NCI-H524 treated with DMSO at 0.1 percent for 48 hours (cell line): ENCODE results near the gene MFAP2.

ENCODE experiments used
- DNase-seq: peaks from one replicate; lab custom pipeline; 2025; lab: John Stamatoyannopoulos, UW

The MFAP2 gene

DNA sequence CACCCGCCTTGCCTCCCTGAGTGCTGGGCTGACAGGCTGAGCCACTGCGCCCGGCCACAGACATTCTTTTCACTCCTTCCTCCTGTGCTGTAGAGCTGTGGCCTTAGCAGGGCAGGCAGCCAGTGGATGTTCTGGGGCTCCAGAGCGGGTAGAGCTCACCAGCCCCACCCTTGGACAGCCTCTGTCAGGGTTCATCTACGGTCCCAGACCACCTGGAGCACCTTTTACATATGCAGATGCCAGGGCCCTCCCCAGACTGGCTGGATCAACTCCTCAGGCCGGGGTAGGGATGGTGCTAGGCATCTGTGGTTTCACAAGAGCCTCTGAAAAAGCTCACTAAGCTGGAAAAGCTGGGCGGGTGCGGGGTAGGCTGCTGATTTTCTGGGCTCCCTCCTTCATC, 26.7 kb upstream of the MFAP2 start:
- DNase-seq = no peak

DNA sequence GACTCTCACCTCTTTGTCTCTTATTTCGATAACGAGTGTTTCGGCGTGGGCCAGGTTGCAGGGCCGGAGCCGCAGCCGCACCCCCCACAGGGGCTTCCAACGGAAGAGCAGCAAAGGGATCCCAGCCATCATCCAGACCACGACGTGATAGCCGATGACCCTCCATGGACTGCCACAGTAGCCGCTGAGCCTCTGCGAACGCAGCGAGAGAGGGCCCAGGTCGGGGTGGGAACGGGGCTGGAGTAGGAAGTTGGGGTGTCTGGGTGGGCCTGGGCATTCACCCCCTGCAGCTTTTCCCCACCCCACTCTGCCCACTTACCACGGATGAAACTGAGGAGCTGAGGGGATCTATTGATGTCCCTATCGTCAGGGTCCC, 24.9 kb upstream of the MFAP2 start:
- DNase-seq = no peak

DNA sequence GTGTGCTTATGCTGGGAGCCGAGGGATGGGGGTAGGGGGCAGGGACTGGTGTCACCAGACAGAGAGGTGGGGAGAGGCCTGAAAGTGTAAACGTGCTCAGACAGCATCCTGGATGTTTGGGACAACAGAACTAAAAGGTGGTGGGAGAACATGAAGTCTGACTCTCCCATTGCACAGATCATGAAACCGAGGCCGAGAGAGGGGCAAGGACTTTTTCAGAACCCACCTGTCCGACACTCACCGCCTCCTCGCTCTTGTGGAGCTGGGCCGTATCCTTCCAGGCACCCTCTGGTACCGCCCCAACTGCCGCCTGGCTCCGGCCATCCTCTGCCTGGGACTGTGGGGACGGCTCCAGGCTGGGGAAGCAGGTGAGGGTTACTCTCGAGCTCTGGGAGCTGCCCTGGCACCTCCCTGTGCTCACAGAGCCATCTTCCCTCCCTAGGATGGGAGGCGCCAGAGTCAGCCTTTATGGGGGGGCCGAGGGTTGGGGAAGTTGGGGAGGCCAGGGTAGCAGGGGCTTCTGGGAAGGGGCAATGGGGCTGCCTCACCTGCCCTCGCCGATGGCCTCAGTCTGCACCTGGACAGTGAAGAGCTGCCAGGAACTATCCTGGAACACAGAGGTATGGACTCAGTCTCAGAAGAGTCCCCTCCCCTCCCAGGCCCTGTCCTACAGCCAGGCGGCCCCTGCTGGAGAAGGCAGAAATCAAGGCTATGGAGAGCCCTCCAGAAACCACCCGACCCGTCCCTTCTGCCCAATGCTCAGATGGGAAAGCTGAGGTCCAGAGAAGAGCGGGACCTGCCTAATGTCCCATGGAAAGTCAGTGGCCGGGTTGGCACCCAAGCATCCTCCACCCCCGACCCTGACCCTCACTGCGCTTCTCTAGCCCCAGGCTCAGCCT, 24.3 kb upstream of the MFAP2 start:
- no peak for DNase-seq

- DNase-seq = no peak
Observed at GRCh38 chr1:17002524-17002902, 22.1 kb upstream of the MFAP2 start.

DNA sequence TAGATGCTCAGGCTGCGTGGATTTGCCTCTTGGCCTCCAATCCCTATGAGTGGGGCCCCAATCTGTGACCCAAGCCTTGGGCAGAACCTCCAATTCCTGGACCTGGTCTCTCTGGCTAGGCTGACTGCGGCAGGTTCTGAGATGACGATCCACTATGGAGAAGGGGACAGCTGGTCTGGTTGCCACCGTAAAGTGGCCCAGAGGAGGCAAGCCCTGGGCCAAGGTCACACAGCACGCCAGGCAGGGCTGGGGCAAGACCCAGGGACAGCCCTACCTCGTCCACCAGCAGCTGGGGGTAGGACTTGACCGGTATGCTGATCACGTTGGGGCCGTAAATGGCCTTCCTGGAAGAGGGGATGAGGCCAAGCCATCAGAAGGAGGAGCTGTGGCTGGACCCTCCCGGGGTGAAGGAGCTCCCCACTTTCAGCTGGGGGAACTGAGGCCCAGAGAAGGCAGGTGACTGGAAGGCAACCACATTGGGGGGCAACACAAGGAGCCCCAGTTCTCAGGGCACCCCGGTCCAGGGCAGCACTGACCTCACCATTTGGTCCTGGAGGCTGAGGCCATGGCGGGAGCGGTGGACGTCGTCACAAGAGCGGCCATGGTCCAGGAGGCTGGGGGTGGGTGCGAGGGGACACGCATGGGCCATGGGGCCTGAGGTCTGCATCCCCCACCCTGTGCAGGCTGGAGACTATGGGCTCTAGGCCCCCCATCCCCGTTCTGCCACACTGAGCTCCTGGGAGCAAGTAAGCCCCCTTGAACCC, 21.5 kb upstream of the MFAP2 start:
- no peak for DNase-seq

DNA sequence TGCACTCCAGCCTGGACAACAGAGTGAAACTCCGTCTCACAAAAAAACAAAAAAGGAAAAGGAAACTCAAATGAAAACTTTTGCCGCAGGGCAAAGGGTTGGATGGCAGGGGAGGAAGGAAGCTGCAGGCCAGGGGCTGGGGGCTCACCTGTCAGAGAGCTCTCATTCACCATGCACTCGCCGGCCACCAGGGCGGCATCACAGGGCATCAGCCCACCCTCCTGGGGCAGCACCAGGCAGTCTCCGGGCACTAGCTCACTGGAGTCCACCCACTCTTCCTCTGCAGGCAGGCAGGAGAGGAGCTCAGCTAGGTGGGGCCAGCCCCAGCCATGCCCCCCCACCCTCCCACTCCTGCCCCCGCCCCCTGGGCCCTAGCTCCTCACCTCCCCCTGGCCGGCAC, 19.4 kb upstream of the MFAP2 start:
- no peak for DNase-seq

GRCh38 chr1:16998589-16998988, 18.2 kb upstream of the MFAP2 start:
- DNase-seq = no peak

- no peak for DNase-seq
Observed at GRCh38 chr1:16996845-16997244, 16.4 kb upstream of the MFAP2 start.

DNA sequence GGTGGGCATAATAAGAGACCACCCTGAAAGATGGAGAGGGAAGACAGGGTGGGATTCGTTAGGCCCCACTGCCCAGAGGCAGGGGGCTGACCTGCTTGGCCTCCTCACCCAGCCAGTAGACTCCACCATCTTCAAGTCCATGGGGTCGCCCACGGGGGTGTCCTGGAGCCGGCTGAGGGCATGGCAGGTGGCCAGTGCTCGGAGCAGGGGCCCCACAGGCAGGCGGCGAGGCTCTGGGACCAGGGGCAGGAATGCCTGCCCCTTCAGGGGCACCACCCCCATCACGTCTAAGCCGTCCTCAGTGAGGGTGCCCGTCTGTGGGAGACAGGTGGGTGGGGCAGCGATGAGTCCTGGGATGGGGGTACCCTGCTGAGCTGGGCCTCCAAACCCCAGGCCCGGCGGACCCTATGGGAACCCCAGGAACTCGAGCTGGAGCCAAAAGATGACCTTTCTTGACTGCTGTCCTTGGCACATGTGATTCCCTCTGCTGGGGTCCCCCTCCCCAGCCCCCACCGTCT, 13.2 kb upstream of the MFAP2 start:
- no peak for DNase-seq

DNA sequence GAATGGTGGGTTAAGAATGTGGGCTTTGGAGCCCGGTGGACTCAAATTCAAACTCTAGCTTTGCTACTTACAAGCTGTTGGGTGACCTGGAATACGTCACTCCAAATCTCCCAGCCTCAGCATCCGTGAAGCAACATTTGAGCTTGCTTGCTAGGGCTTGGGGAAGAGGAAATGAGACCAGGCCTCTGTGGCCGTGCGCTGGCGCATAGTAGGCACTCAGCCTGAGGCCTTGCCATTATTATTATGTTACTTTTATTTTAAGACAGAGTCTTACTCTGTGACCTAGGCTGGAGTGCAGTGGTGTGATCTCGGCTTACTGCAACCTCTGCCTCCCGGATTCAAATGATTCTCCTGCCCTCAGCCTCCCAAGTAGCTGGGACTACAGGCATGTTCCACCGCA, 12.3 kb upstream of the MFAP2 start:
- DNase-seq = no peak

GRCh38 chr1:16992102-16992501, 11.7 kb upstream of the MFAP2 start:
- DNase-seq = no peak

GRCh38 chr1:16991571-16991970, 11.2 kb upstream of the MFAP2 start:
- no peak for DNase-seq

- DNase-seq = no peak
Observed at GRCh38 chr1:16989676-16990391, 9.4 kb upstream of the MFAP2 start.

GRCh38 chr1:16988210-16988609, 7.8 kb upstream of the MFAP2 start:
- DNase-seq = no peak

DNA sequence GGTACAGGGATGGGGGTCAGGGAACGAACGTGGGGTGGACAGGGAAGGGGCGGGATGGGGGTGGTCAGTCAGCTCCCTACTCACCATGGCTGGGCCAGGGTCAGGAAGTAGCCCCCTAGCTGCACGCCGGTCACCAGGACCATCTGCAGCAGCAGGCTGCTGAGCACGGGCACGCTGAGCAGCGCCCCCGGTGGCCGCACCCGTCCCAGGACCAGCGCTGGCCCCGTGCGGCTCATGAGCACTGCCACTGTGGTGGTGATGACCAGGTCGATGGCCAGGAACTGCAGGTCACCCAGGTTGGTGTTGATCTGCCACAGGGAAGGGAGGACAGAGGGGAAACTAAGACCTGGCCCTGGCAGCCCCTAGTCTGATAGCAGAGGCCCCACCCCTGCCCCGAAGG, 6.5 kb upstream of the MFAP2 start:
- no peak for DNase-seq

- DNase-seq = no peak
Observed at GRCh38 chr1:16986560-16986959, 6.1 kb upstream of the MFAP2 start.

DNA sequence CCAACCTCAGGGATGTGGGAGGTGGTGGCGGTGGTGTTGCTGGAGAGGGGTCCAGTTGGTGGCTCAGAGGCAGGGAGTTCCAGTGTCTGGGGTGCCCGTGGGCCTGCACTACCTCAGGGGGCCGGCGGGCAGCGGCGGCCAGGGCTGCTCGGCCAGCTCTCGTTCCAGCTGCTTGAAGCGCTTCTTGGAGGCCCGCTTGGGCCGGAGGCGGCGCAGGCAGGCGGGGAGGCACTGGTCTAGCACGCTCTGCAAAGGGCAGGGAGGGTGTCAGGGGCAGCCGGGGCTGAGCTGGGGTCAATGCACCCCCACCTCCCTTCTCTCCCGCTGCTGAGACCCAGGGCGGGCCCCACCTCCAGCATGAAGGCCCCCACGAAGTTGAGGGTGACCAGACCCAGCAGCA, 5.7 kb upstream of the MFAP2 start:
- DNase-seq = no peak

GRCh38 chr1:16984717-16985116, 4.3 kb upstream of the MFAP2 start:
- DNase-seq = no peak

DNA sequence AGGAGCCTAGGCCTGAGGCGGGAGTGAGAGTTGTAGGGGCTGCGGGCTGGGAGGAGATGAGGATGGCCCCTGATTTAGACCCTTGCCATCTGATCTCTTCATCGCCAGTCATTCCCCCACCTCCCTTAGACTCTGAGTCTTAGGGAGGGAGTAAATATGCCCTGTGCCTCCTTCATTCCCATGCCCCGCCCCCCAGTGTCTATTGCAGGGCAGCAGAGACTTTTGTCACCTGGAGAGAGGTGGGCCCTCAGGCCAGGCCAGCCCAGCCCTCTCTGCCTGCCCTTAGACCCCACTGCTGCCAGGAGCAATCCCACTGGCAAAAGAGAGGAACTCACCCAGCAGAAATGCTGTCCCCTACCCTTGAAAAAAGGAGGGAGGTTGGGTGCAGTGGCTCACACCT, 3.2 kb upstream of the MFAP2 start:
- no peak for DNase-seq

DNA sequence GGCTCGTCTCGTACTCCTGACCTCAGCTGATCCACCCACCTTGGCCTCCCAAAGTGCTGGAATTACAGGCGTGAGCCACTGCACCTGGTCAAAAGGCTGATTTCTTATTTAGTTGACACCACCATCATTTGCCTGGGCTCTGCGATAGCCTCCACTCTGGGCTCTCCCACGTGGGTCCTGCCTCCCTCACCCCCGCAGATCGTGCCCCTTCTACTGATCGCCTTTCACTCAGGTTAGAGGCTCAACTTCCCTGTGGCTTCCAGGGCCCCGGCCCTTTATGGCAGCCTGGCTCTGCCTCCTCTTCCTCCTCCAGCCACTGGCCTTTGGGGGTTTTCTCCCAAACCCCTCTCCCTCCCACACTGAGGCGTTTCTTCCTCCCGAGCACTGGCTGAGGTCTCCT, 2.5 kb upstream of the MFAP2 start:
- no peak for DNase-seq

DNA sequence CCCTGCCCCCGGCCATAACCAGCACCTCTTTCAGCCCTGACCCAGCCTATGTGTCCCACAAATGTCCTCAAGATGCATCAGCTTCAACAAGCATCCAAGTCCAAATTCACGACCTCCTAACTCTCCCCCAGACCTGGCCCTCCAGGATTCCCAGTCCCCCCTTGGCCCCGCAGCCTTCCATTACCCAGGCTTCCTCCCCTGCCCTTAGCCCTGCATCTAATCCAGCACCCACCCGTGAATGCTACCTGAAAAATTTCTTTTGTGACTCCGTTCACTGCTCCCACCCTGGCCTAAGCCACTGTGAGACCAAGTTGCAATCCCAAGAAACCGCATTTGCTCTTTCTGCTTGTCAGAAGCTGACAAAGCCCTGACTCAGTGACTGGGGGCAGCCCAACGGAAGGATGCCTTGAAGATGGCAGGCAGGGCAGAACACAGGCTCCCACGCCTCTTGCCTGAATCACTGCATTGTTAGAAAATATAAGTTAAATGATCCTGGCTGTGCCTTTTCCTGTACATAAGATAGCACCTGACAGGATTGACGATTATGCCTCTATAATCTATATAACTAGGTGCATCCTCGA, 939 bp upstream of the MFAP2 start:
- DNase-seq = no peak
